H1 (cell line): ENCODE data around the gene TEX36. TPM values are rescaled to one million over a fixed set of nuclear protein-coding genes. Genes with fewer than 3 reads are reported as not detected.

Experiments used
- BRCA1 ChIP-seq: IDR thresholded peaks from 2 replicates; pipeline ENCODE4 v1.6.1; 2012; ENCODE audit warnings: low read depth, low read length, improper control_type of control experiment
- CEBPB ChIP-seq: IDR thresholded peaks from 2 replicates; pipeline ENCODE4 v1.6.1; 2012; ENCODE audit warnings: low read depth, low read length
- CREB1 ChIP-seq: IDR thresholded peaks from 2 replicates; pipeline ENCODE4 v1.6.1; 2012; ENCODE audit warnings: inconsistent platforms
- EGR1 ChIP-seq: IDR thresholded peaks from 2 replicates; pipeline ENCODE4 v1.6.1; 2011; ENCODE audit warnings: low read depth, low read length, borderline replicate concordance
- FOSL1 ChIP-seq: IDR thresholded peaks from 2 replicates; pipeline ENCODE4 v1.6.1; 2011; ENCODE audit warnings: mild to moderate bottlenecking, low read depth, low read length, moderate library complexity; ENCODE audit not compliant: insufficient read depth
- PHF8 ChIP-seq: fragments of 200-600 bp; sonication (generic); conservative IDR thresholded peaks from 2 replicates; pipeline ENCODE4 v1.7.1; 2012; ENCODE audit warnings: low read depth, mild to moderate bottlenecking, inconsistent platforms, low read length, moderate library complexity
- POU5F1 ChIP-seq: IDR thresholded peaks from 2 replicates; pipeline ENCODE4 v1.6.1; 2011; ENCODE audit warnings: low read depth, mild to moderate bottlenecking, low read length, moderate library complexity
- SP1 ChIP-seq: IDR thresholded peaks from 2 replicates; pipeline ENCODE4 v1.6.1; 2011; ENCODE audit warnings: low read depth, low read length
- SP4 ChIP-seq: IDR thresholded peaks from 2 replicates; pipeline ENCODE4 v1.6.1; 2012; ENCODE audit warnings: low read length, inconsistent platforms
- SRF ChIP-seq: IDR thresholded peaks from 2 replicates; pipeline ENCODE4 v1.6.1; 2011; ENCODE audit warnings: mild to moderate bottlenecking, low read depth, low read length, moderate library complexity
- TAF1 ChIP-seq: IDR thresholded peaks from 2 replicates; pipeline ENCODE4 v1.6.1; 2011; ENCODE audit warnings: mild to moderate bottlenecking, low read depth, low read length
- polyA plus RNA-seq, 7 experiments: library from polyadenylated mRNA; depleted of rRNA in 3 of 7; stranded (reverse) in 5 of 7; unstranded in 2 of 7; fragments of >200 nt in 5 of 7; fragments of 200-250 nt in 2 of 7; gene quantifications; 1 replicate in 5 of 7; 2 replicates in 1 of 7; 4 replicates in 1 of 7; pipeline versions ENCODE4 v1.2.1 to v1.2.3, GENCODE V29; 2011 to 2013; ENCODE audit warnings: missing spikeins in 2 of 7, mixed read lengths in 2 of 7
- total RNA-seq: library from RNA; stranded (reverse); fragmentation: NEBNext Ultra II Directional; extraction: Animal tissue kit (Norgen Biotek cat#: 25700); gene quantifications from 2 replicates; pipeline ENCODE4 v1.2.1, GENCODE V29; 2021

The TEX36 gene
- total and polyA plus RNA-seq, 2 of the 8 experiments (the other 6 are each of a cell fraction or from before 2014, with no cell fraction given), result not detected

- TF ChIP-seq SRF (no peak), POU5F1 (no peak), FOSL1 (no peak), CREB1 (no peak), SP4 (no peak), BRCA1 (no peak), PHF8 (no peak), SP1 (no peak), TAF1 (no peak), CEBPB (no peak), EGR1 (no peak)
These were observed 75.2 kb downstream of the TEX36 start (continued) for GRCh38 chr10:125607689-125608290.
